Loucy (cell line): ENCODE results near the gene FMNL1.
"Not testable (repeated sequence)": the region's sequence is repeated elsewhere in the genome, so short reads cannot be mapped to it uniquely, and the experiment has no call there.

Experiments
- H2AFZ ChIP-seq: fragments of 200-600 bp; sonication (generic); 2 replicates; pipeline ENCODE4 v1.6.0; 2016; ENCODE audit warnings: antibody characterized with exemption, mild to moderate bottlenecking, low read length, moderate library complexity
- H3F3A ChIP-seq: fragments of 200-600 bp; 2 replicates; pipeline ENCODE4 v1.6.0; 2016; ENCODE audit warnings: antibody characterized with exemption, low read depth, mild to moderate bottlenecking
- H3K27me3 ChIP-seq: fragments of 200-600 bp; sonication (generic); 2 replicates; pipeline ENCODE4 v1.6.1; 2014; ENCODE audit warnings: low read length, mild to moderate bottlenecking; ENCODE audit not compliant: insufficient read depth, poor library complexity, severe bottlenecking
- H3K36me3 ChIP-seq: fragments of 200-600 bp; sonication (generic); 2 replicates; pipeline ENCODE4 v1.6.1; 2016; ENCODE audit warnings: low read length; ENCODE audit not compliant: insufficient read depth
- H3K4me1 ChIP-seq: fragments of 200-600 bp; sonication (generic); 2 replicates; pipeline ENCODE4 v1.5.1; 2014; ENCODE audit warnings: low read length, mild to moderate bottlenecking; ENCODE audit not compliant: insufficient read depth, poor library complexity, severe bottlenecking
- H3K4me2 ChIP-seq: fragments of 200-600 bp; sonication (generic); 2 replicates; pipeline ENCODE4 v1.6.0; 2014; ENCODE audit warnings: antibody characterized with exemption, low read length, low read depth, mild to moderate bottlenecking; ENCODE audit not compliant: poor library complexity, severe bottlenecking
- H3K4me3 ChIP-seq: fragments of 200-600 bp; sonication (generic); 2 replicates; pipeline ENCODE4 v1.5.1; 2014; ENCODE audit warnings: low read length, mild to moderate bottlenecking, mixed read lengths; ENCODE audit not compliant: poor library complexity, severe bottlenecking
- H3K79me2 ChIP-seq: fragments of 200-600 bp; sonication (generic); 2 replicates; pipeline ENCODE4 v1.6.1; 2014; ENCODE audit warnings: low read length; ENCODE audit not compliant: insufficient read depth
- H3K9ac ChIP-seq: fragments of 200-600 bp; sonication (generic); 2 replicates; pipeline ENCODE4 v1.6.0; 2014; ENCODE audit warnings: mild to moderate bottlenecking, low read depth, low read length, moderate library complexity; ENCODE audit not compliant: poor library complexity, severe bottlenecking
- H3K9me2 ChIP-seq: fragments of 200-600 bp; sonication (generic); replicated peaks from 2 replicates; pipeline ENCODE4 v1.6.1; 2016; ENCODE audit warnings: low read depth, low read length, mixed read lengths
- H3K9me3 ChIP-seq: fragments of 200-600 bp; sonication (generic); 2 replicates; pipeline ENCODE4 v1.6.1; 2014; ENCODE audit warnings: mild to moderate bottlenecking, antibody characterized with exemption, low read length, low read depth; ENCODE audit not compliant: insufficient read depth
- H4K20me1 ChIP-seq: fragments of 200-600 bp; sonication (generic); 2 replicates; pipeline ENCODE4 v1.6.0; 2014; ENCODE audit warnings: antibody characterized with exemption, low read length, mild to moderate bottlenecking; ENCODE audit not compliant: insufficient read depth, poor library complexity, severe bottlenecking
- CTCF ChIP-seq: fragments of 200-600 bp; sonication (generic); conservative IDR thresholded peaks from 2 replicates; pipeline ENCODE4 v1.5.1; 2014; ENCODE audit warnings: mild to moderate bottlenecking, antibody characterized with exemption, low read length
- EZH2phosphoT487 ChIP-seq: fragments of 200-600 bp; IDR thresholded peaks from 2 replicates; pipeline ENCODE4 v1.6.1; 2018; ENCODE audit warnings: antibody characterized with exemption, mild to moderate bottlenecking, moderate library complexity, borderline replicate concordance

The FMNL1 gene

GRCh38 chr17:45251931-45252330 is 30.2 kb downstream of the FMNL1 start:
- H3K9me3 ChIP-seq: no peaks in the 10 kb centered on the region
- H3K27me3 ChIP-seq: no peaks in the 10 kb centered on the region
- no peak overlapping the region for H2AFZ ChIP-seq
- no peaks in the 10 kb centered on the region for H3K36me3 ChIP-seq
- no peak overlapping the region for H3K9ac ChIP-seq
- no peaks in the 10 kb centered on the region for H4K20me1 ChIP-seq
- H3K4me2 ChIP-seq: no peak overlapping the region
- H3K4me1 ChIP-seq: peaks cover 38% of the 10 kb centered on the region
- H3K4me3 ChIP-seq: no peak overlapping the region
- peaks cover 19% of the 10 kb centered on the region for H3K79me2 ChIP-seq
- H3F3A ChIP-seq: peaks cover 6% of the 10 kb centered on the region
- TF ChIP-seq EZH2phosphoT487 (no peak), CTCF (no peak)
- H3K9me2 ChIP-seq: no peaks in the 10 kb centered on the region

- not testable (repeated sequence) for H3K4me2 ChIP-seq, H3F3A ChIP-seq, H3K36me3 ChIP-seq, H3K27me3 ChIP-seq, H4K20me1 ChIP-seq, H3K9me2 ChIP-seq, H3K4me3 ChIP-seq, H2AFZ ChIP-seq, H3K9ac ChIP-seq, H3K9me3 ChIP-seq
- peaks cover 19% of the 10 kb centered on the region for H3K79me2 ChIP-seq
- peaks cover 43% of the 10 kb centered on the region for H3K4me1 ChIP-seq
Observed at GRCh38 chr17:45253237-45253636, 31.6 kb downstream of the FMNL1 start.

GRCh38 chr17:45253879-45254278 is 32.2 kb downstream of the FMNL1 start:
- peaks cover 37% of the 10 kb centered on the region for H3K4me1 ChIP-seq
- H3K36me3 ChIP-seq: no peaks in the 10 kb centered on the region
- H3K4me3 ChIP-seq: no peak overlapping the region
- TF ChIP-seq CTCF: no peak
- TF ChIP-seq EZH2phosphoT487: no peak
- H3K9me2 ChIP-seq: no peaks in the 10 kb centered on the region
- no peaks in the 10 kb centered on the region for H3K9me3 ChIP-seq
- no peaks in the 10 kb centered on the region for H3K27me3 ChIP-seq
- H3F3A ChIP-seq: 0 out of 2 replicates have a peak, but pooled peaks cover 2% of the 10 kb centered on the region
- no peaks in the 10 kb centered on the region for H4K20me1 ChIP-seq
- peaks cover 12% of the 10 kb centered on the region for H3K79me2 ChIP-seq
- H3K9ac ChIP-seq: no peak overlapping the region
- no peak overlapping the region for H2AFZ ChIP-seq
- H3K4me2 ChIP-seq: no peak overlapping the region

GRCh38 chr17:45255358-45255757 is 33.7 kb downstream of the FMNL1 start:
- no peaks in the 10 kb centered on the region for H3K9me2 ChIP-seq
- no peak overlapping the region for H2AFZ ChIP-seq
- no peak overlapping the region for H3K4me3 ChIP-seq
- no peaks in the 10 kb centered on the region for H3K27me3 ChIP-seq
- 0 out of 2 replicates have a peak, but pooled peaks cover 2% of the 10 kb centered on the region for H3F3A ChIP-seq
- H4K20me1 ChIP-seq: no peaks in the 10 kb centered on the region
- H3K9ac ChIP-seq: peak overlapping the region; percentile 54
- H3K36me3 ChIP-seq: no peaks in the 10 kb centered on the region
- H3K9me3 ChIP-seq: no peaks in the 10 kb centered on the region
- TF ChIP-seq EZH2phosphoT487 (no peak), CTCF (no peak)
- H3K4me2 ChIP-seq: peak overlapping the region; percentile 54
- peaks cover 24% of the 10 kb centered on the region for H3K4me1 ChIP-seq
- no peaks in the 10 kb centered on the region; the same call in 1 of the 2 replicates for H3K79me2 ChIP-seq
